ENCODE measurements around the gene IMPG1.
"Not testable (repeated sequence)": the region's sequence is repeated elsewhere in the genome, so short reads cannot be mapped to it uniquely, and the experiment has no call there.

Gene IMPG1

DNA sequence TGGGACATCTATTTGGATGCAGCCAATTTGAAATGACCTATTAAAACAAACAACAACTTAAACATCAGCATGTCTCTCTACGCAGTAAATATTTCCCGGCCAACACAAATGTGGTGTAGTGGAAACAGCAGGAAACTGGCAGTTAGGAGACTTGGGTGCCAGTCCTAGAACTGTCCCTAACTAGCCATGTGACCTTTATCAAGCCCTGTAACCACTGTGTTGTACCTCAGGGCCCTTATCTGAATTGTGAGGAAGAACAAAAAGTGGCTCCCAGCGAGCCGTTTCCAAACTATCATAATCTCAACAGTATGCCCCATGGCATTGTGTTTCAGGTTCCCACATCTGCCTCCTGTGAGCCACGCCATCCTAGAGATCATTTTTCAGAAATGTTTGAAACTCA is 124.5 kb downstream of the IMPG1 start:
- no peak for DNase-seq

GRCh38 chr6:75946146-75946831 is 126.2 kb downstream of the IMPG1 start:
- DNase-seq, result no peak

DNA sequence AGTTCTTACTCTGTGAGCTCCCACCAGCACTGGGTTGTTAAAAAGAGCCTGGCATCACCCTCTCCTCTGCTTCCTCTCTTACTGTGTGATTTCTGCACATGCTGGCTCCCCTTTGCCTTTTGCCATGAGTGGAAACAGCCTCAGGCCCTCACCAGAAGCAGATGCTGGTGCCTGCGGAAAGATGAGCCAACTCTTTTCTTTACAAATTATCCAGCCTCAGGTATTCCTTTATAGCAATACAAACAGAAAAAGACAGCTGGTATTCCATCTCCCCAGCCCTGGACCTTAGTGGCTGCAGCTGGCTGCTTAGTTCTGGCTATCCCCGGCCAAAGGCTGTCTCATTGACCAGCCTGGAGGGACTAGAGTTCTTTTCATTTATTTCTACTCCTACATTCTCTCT is 129.1 kb downstream of the IMPG1 start:
- DNase-seq, result no peak

DNA sequence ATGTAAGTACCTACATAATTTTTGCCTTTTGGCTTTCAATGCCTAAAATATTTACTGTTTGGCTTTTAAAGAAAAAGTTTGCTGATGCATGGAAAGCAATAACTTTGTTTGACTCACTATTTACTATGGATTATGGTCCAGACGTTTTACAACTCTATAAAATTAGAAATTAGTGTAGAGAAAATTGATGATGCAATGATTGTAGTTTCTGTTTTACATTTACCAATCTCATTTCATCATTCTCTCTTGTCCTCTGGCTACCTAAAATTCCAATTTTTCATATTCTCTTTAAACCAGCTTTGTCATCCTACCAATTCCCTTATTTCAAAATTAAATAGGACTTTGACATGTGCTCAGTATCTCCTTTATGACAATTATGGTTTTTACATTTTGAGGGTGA is 131.0 kb downstream of the IMPG1 start:
- DNase-seq, result no peak

GRCh38 chr6:75940564-75940963 is 131.9 kb downstream of the IMPG1 start:
- DNase-seq, result no peak

DNA sequence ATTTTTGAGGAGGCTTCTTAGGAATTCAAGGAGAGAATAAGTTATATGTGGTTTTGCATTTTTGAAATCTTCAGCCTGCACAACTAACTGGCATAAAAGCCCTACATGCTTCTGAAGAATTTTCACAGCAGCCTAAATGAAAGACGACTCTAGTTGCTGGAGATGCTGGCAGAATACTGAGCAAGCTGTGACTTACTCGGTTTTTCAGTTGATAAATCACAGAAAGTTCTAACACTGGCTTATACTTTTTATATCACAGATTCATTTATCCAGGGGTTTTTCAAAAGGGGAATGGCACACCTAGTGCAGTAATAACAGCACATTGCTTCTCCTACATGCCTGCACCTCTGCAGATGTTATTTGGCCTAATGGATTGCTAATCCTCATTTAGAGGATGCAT is 134.6 kb downstream of the IMPG1 start:
- DNase-seq, result no peak

DNA sequence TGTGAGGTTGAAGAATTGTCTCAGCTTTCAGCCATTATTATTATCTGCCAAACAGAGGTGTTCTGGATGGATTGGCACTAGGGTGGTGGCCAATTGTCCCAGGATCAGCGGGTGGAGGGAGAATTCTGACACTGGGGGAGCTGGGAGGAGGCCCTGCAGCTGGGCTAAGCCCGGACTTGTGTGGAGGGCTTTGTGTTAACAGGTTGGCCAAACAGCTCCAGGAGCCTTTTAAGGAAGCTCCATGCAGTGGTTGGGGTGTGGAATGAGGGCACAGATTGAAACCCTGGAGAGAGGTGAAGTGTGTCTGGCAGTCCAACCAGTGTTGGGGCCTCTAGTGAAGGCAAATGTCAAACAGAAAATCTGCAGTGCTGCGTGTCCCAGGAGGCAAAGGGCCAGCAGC is 135.8 kb downstream of the IMPG1 start:
- DNase-seq, result no peak

- no peak for DNase-seq
Observed at GRCh38 chr6:75935473-75935793, 137.0 kb downstream of the IMPG1 start.

- DNase-seq, result peak; percentile 63
Observed at GRCh38 chr6:75934643-75935472, 137.6 kb downstream of the IMPG1 start.

DNA sequence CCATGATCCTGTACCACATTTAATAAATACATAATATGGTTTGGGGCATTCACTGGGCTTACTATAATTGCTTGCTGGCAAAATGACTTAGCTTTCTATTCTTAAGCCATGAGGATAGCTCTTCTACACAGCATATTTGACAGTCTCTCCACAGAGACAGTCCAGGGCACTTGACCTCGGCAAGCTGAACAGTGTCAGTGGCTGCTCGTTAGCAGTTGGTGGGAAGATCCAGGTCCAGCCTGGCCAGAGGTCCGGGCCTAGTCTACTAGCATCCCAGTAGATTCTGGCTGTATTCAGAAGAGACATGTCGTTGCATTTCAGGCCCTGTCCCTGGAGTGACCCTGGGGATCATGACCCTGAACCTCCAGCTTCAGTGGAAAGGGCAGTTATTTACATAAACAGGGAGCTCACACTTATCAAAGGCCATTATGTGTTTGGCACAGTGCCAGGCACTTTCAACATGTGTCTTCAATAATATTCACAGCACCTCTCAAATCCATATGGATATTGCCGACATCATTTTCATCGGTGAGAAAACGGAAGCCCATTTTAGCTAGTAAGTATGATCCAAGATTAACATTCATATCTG is 139.0 kb downstream of the IMPG1 start:
- DNase-seq, result no peak

- DNase-seq, result peak; percentile 26
Observed at GRCh38 chr6:75932067-75932466, 140.4 kb downstream of the IMPG1 start.

GRCh38 chr6:75931011-75931680 is 141.3 kb downstream of the IMPG1 start:
- no peak for DNase-seq

GRCh38 chr6:75926293-75927168 is 145.9 kb downstream of the IMPG1 start:
- no peak for DNase-seq

DNA sequence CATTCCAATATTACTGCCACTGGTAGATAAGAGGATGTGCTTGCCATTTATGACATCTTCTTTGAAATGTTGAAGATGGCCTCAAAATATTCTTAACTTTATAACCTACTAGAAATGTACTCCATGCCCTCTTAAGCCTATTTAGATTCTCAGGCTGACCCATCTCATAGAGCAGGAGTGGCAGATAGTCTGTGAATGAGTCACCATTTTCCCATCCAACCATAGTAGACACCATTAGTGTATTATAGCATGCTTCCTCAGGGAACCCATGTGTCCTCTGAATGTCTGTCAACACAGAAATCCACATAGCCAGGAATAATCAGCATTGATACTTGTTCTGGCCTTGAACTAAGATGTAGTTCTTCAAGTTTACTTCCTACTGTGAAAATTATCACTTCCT is 150.2 kb downstream of the IMPG1 start:
- no peak for DNase-seq

DNA sequence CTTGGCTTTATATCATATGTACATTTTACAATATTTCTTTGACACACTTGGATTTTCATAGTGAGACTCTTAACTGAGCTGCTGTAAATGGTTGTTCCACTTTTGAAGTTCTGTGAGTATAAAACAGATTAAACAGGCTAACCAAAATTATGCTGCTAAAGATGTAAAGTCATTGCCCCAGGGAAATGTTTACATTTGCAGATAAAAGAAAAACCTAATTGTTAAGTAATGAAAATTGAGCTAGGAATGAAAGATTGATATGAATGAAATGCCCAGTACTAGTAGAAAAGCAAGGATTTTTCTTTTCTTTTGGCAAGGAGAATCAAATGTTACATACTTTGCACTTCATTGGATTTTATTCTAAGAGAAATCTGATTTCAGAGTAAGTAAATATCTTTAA is 159.4 kb downstream of the IMPG1 start:
- DNase-seq, result no peak

- DNase-seq, result no peak
Observed at GRCh38 chr6:75907444-75907843, 165.0 kb downstream of the IMPG1 start.

GRCh38 chr6:75906871-75907270 is 165.6 kb downstream of the IMPG1 start:
- DNase-seq, result no peak

- not testable (repeated sequence) for DNase-seq
Observed at GRCh38 chr6:75905129-75905528, 167.3 kb downstream of the IMPG1 start.

DNA sequence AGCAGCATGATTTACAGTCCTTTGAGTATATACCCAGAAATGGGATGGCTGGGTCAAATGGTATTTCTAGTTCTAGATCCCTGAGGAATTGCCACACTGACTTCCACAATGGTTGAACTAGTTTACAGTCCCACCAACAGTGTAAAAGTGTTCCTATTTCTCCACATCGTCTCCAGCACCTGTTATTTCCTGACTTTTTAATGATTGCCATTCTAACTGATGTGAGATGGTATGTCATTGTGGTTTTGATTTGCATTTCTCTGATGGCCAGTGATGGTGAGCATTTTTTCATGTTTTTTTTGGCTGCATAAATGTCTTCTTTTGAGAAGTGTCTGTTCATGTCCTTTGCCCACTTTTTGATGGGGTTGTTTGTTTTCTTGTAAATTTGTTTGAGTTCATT is 172.2 kb downstream of the IMPG1 start:
- DNase-seq, result not testable (repeated sequence)

DNA sequence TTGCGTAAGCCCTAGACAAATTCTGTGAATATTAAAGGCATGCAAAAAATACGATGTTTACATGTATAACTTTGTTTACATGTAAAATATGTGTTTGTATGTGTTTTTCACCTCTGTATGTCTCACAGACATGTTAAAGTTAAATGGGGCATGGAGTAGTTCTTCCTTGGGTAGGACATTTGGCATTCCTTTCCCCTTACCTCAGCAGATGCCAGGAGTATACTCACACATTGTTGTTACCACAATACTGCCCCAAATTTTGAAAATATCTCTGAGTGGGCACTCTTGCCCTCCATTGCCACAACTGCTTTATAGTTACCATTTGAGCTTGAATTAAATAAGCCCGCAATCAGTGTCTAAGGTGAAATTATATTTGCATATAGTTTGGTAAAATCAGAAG is 175.9 kb downstream of the IMPG1 start:
- no peak for DNase-seq

GRCh38 chr6:75893776-75894152 is 178.7 kb downstream of the IMPG1 start:
- no peak for DNase-seq

- peak; percentile 69 for DNase-seq
Observed at GRCh38 chr6:75893058-75893775, 179.2 kb downstream of the IMPG1 start.
